Prostate gland (tissue), 2 donors: ENCODE measurements around the gene CFAP100.

Experiments
- POLR2A ChIP-seq: fragments of 450-650 bp; IDR thresholded peaks from one replicate; pipeline ENCODE4 v1.6.1; 2016; ENCODE audit warnings: antibody characterized with exemption, mild to moderate bottlenecking
- POLR2AphosphoS5 ChIP-seq: sonication (generic); formaldehyde crosslinking; IDR thresholded peaks from one replicate; pipeline ENCODE4 v1.6.1; 2017; ENCODE audit warnings: antibody characterized with exemption
- TF ChIP-seq, protein P1 (sequence below), 4 experiments: fragments of 200-600 bp in 2 of 4; fragments of 450-650 bp in 2 of 4; sonication (generic) in 2 of 4; IDR thresholded peaks; 1 replicate in 3 of 4; 2 replicates in 1 of 4; pipeline ENCODE4 v1.5.1; 2016 to 2019; ENCODE audit warnings: antibody characterized with exemption in 4 of 4, mild to moderate bottlenecking in 2 of 4, moderate library complexity in 2 of 4

DNA sequence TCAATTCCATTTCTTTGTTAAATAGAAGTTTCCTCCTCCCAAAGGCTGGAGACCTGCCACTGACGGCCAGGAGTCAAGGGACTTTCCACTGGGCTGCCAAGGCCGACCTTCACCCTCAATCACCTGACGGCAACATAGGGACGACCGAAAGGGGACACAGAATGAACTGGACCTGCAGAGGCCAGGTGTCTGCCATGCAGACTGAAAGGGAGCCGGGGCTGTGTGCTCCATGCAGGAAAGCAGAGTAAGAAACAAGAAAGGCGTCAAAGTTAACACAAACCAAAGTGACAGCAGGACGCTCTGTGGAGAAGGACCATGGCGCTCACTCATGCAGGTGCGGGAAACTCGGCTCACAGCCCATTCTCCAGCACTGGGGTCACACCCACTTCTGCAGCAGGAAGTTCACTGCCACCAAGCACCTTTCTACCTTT is 54.9 kb downstream of the CFAP100 start:
- TF ChIP-seq, protein P1, sequence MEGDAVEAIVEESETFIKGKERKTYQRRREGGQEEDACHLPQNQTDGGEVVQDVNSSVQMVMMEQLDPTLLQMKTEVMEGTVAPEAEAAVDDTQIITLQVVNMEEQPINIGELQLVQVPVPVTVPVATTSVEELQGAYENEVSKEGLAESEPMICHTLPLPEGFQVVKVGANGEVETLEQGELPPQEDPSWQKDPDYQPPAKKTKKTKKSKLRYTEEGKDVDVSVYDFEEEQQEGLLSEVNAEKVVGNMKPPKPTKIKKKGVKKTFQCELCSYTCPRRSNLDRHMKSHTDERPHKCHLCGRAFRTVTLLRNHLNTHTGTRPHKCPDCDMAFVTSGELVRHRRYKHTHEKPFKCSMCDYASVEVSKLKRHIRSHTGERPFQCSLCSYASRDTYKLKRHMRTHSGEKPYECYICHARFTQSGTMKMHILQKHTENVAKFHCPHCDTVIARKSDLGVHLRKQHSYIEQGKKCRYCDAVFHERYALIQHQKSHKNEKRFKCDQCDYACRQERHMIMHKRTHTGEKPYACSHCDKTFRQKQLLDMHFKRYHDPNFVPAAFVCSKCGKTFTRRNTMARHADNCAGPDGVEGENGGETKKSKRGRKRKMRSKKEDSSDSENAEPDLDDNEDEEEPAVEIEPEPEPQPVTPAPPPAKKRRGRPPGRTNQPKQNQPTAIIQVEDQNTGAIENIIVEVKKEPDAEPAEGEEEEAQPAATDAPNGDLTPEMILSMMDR (IDR thresholded peaks at IDR 0.05): no peak
- TF ChIP-seq POLR2A: no peak
- no peak for TF ChIP-seq POLR2AphosphoS5
